SIG-M5 treated with dmso at 0.1 percent for 504 hours (cell line): ENCODE results near the gene GAS2L3.
A peak's percentile ranks its signal among the peaks of the same experiment; 100 is the strongest.

ENCODE experiments used
- DNase-seq: peaks from one replicate; lab custom pipeline; 2025; ENCODE audit not compliant: unreplicated experiment; lab: John Stamatoyannopoulos, UW

GAS2L3 gene

DNA sequence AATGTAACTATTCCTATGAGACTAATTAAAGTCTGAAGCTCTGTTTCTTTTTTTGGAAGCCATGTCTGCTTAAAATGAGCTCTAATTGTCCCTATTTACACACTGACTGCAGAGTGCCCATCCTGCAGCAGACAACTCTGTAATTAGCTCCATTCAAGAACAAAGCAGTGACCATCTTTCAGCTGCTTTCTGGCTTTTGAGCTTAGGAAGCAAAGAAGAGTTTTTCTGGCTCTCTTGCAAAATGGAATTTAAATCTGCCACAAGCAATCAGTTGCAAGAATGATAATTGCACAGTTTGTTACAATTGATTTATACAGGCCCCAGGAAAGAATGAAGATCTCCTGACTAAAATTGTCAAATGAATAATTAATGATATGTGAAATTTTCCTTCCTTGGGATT is 83.4 kb downstream of the GAS2L3 start:
- no peak for DNase-seq

DNA sequence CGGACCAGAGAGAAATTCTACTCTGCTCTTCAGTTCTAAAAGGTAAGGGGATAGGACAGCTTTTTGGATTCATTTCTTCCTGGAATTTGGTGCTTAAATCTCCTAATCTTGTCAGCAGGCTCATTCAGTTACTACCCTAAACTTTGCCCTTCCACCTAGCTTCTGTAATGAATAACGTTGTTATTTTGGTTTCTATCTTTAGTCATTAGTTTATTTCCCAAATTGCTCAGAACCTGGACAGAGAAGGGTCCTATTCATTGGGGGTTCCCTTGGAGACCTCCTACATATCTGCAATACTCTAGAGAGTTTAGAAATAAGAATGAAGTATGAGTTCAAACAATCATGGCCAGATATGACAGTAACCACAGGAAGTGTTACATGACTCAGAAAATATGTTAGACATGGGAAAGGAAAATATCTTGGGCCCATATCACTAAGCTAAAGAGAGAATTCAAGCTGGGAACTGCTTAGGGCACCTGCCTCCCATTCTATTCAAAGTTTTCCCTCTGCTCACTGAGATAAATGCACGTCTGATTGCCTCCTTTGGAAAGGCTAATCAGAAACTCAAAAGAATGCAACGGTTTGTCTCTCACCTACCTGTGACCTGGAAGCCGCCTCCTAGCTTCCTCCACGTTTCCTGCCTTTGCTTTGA is 87.9 kb downstream of the GAS2L3 start:
- DNase-seq = no peak

DNA sequence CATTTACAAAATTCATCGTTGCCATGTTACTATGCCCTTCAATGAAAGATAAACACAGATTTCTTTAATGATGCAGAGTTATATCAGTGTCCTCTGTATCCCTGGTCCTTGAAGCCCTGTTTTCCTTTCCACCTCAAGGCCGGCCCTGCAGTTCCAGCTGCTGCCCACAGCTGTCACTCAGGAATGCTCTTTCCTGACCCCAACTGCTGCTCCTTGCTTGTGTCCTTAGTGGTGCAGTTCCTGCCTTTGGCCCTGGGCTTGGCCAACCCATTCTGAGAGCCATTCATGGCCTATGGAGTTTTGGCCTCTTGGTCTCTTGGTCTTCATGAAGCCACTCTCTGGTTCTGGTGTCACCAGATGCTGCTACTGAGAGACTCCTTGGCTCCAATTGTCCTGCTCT is 93.1 kb downstream of the GAS2L3 start:
- DNase-seq = no peak

DNA sequence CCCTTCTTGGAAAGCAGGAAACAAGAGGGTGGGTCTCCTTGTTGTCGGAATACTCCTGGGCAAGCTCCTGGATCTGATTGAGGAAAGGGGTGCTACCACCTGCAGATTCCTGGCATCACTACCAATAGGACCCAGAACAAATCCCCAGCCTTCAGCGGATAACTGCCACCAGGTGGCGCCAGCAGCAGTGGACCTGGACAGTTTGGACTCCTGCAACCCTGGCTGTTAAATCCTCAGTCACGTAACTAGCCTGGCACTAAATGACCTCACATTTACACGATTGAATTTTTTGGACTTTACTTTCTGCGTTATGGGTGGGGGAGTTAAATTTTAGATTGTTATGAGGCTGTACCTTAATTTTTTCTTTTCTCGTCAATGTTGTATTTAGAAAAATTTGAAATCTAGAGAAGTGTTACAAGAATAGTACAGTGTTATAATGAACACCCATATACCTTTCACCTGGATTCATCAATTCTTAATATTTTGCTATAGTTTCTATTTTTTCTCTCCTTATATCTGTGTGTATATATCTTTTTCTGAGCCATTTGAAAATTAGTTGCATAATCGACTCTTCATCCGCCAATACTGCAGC is 95.6 kb downstream of the GAS2L3 start:
- DNase-seq = peak; percentile 75

DNA sequence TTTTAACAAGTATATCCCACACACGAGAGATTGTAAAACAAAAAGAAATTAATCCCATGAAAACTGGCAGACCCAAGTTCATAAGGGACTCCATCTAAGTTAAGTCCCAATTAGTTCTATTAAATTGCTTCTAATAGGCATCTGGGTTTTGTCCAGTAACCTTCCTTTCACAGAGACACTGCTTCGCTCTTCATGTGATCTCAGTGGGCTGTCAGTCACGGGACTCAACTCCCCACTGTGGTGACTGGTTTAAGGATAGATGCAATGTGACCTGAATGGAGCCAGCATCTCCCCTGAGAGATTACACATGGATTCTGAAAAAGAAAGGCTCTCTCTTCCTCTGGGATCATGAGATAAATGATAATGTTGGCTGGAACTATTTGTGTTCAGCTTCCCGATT is 96.4 kb downstream of the GAS2L3 start:
- no peak for DNase-seq

DNA sequence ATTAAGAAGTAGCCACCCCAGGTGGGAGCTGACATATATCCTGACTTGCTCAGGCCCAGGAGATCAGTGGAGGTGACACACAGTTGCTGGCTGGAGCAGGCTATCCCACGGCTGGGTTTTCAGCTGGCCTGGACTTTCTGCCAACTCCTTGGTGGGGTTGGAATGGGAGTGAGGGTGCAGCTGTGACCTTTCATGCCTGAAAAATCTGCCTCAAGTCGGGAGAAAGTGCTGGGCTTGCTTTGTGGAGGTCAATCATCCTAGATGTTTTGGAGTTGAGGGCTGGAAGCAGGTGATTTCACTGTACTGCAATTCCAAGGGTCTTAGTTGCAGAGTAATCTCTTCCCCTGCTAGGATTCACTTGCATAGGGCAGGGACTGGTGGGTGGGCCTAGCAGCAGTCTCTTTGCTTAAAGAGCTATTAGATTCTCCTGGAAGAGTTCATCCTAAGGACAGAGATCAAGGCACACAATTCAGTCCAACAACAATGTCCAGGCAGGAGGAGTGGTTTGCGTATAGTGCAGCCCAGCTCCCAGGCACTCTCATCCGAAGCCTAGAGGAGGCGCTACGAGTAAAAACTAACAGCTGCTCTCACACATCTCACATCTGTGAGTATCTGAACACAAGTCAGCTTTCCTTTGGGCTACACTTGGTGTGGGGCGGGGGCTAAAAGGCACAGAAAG is 98.1 kb downstream of the GAS2L3 start:
- DNase-seq = no peak

DNA sequence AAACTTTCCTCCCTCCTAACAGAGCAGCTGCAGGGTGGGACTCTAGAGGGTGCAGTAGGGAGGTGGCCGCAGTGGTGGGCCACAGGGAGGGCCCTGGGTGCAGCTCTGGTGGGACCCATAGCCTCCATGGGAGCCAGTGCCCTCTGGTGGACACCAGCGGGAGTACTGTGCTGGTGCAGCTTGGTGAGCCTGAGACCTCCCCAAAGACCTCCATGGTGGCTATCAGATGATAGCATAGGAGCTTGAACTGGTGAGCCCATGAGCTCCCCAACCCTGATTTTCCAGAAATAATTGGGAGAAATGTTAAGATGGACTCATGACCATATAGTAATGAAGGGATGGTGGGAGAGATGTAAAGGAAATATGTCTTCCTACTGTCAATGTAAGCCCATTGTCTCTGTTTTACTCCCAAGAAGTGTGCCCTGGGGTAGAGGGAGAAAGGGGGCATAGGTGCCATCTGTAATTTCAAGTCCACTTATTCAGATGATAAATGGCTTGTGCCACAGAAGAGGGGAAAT is 98.7 kb downstream of the GAS2L3 start:
- DNase-seq = no peak

DNA sequence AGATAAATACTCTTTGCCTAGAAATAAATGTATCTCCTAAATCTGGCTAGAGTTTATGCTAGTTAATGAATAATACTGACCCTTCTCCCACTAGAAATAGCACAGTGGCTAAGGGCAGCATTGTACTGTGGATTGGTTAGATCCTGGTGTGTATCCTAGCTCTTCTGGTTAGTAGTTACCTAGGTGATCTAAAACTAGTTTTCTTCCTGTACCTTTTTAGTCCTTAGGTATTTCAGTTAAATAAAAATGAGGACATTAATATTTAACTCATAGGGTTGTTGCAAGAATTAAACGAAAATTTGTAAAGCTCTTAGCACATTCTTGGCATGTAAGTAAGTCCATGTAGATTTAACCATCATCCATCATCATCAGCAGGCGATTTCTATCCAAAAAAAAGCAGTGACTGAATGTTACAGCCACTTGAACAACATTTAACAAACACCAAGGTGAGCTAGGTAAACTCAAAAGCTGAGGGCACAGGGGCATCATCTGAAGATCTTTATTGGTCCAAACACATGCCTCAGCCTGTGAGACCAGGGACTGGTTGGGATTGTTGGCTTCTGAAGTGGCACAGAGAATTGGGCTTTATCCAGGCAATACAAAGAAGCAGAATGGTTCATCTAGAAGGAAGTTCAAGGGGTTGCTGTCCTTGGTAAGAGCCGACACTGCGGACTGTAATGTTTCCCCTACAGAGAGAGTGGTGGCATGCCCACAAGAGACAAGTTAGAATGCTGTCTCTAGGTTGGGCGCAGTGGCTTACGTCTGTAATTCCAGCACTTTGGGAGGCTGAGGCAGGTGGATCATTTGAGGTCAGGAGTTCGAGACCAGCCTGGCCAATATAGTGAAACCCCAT is 100.8 kb downstream of the GAS2L3 start:
- no peak for DNase-seq
